HEK293T (cell line): ENCODE data around the gene ASCL3.

Experiments
- CTCF ChIA-PET: fragments of 350-600 bp; formaldehyde crosslinking; extraction: SDS; loops from one replicate; lab custom pipeline; 2021; ENCODE audit warnings: antibody characterized with exemption, inconsistent platforms; lab: Yijun Ruan, JAX
- POLR2A ChIA-PET: fragments of 350-600 bp; formaldehyde crosslinking; extraction: SDS; loops from one replicate; lab custom pipeline; 2020; ENCODE audit warnings: antibody characterized with exemption, inconsistent platforms; lab: Yijun Ruan, JAX
- DNase-seq: peaks from one replicate; pipeline ENCODE4 v3.0.0; 2012; ENCODE audit warnings: mixed read lengths; ENCODE audit errors: extremely low spot score
- ARNT ChIP-seq: fragments of 450-650 bp; IDR thresholded peaks from 2 replicates; pipeline ENCODE4 v1.6.1; 2017; ENCODE audit warnings: mild to moderate bottlenecking
- BHLHE40 ChIP-seq: fragments of 450-650 bp; IDR thresholded peaks from 2 replicates; pipeline ENCODE4 v1.6.1; 2016; ENCODE audit warnings: mild to moderate bottlenecking, moderate library complexity, borderline replicate concordance
- CTBP1 ChIP-seq: fragments of 450-650 bp; IDR thresholded peaks from 2 replicates; pipeline ENCODE4 v1.6.1; 2016; ENCODE audit warnings: borderline replicate concordance
- ELF4 ChIP-seq: fragments of 450-650 bp; IDR thresholded peaks from 2 replicates; pipeline ENCODE4 v1.6.1; 2017; ENCODE audit warnings: antibody characterized with exemption
- FOXA1 ChIP-seq: fragments of 450-650 bp; IDR thresholded peaks from 2 replicates; pipeline ENCODE4 v1.6.1; 2016; ENCODE audit warnings: mild to moderate bottlenecking
- FOXK2 ChIP-seq: fragments of 450-650 bp; IDR thresholded peaks from 2 replicates; pipeline ENCODE4 v1.6.1; 2016; ENCODE audit warnings: mild to moderate bottlenecking
- FOXM1 ChIP-seq: fragments of 450-650 bp; IDR thresholded peaks from 2 replicates; pipeline ENCODE4 v1.6.1; 2017; ENCODE audit warnings: mild to moderate bottlenecking, borderline replicate concordance
- HDGF ChIP-seq: fragments of 450-650 bp; IDR thresholded peaks from 2 replicates; pipeline ENCODE4 v1.6.1; 2017; ENCODE audit warnings: antibody characterized with exemption, borderline replicate concordance
- L3MBTL2 ChIP-seq: fragments of 450-650 bp; conservative IDR thresholded peaks from 2 replicates; pipeline ENCODE4 v1.6.1; 2016; ENCODE audit warnings: mild to moderate bottlenecking
- LEF1 ChIP-seq: fragments of 450-650 bp; IDR thresholded peaks from 2 replicates; pipeline ENCODE4 v1.6.1; 2017; ENCODE audit warnings: mild to moderate bottlenecking, borderline replicate concordance
- NFRKB ChIP-seq: fragments of 450-650 bp; IDR thresholded peaks from 2 replicates; pipeline ENCODE4 v1.6.1; 2016; ENCODE audit warnings: mild to moderate bottlenecking, moderate library complexity
- SP1 ChIP-seq: fragments of 450-650 bp; IDR thresholded peaks from 2 replicates; pipeline ENCODE4 v1.6.1; 2017
- SUZ12 ChIP-seq: fragments of 450-650 bp; IDR thresholded peaks from 2 replicates; pipeline ENCODE4 v1.6.1; 2016; ENCODE audit warnings: mild to moderate bottlenecking
- TARDBP ChIP-seq: fragments of 450-650 bp; IDR thresholded peaks from 2 replicates; pipeline ENCODE4 v1.6.1; 2016
- ZNF384 ChIP-seq: fragments of 450-650 bp; IDR thresholded peaks from 2 replicates; pipeline ENCODE4 v1.6.1; 2016
- TF ChIP-seq, protein P1 (sequence below): fragments of 450-650 bp; IDR thresholded peaks from 2 replicates; pipeline ENCODE4 v1.6.1; 2016

ASCL3 gene

DNA sequence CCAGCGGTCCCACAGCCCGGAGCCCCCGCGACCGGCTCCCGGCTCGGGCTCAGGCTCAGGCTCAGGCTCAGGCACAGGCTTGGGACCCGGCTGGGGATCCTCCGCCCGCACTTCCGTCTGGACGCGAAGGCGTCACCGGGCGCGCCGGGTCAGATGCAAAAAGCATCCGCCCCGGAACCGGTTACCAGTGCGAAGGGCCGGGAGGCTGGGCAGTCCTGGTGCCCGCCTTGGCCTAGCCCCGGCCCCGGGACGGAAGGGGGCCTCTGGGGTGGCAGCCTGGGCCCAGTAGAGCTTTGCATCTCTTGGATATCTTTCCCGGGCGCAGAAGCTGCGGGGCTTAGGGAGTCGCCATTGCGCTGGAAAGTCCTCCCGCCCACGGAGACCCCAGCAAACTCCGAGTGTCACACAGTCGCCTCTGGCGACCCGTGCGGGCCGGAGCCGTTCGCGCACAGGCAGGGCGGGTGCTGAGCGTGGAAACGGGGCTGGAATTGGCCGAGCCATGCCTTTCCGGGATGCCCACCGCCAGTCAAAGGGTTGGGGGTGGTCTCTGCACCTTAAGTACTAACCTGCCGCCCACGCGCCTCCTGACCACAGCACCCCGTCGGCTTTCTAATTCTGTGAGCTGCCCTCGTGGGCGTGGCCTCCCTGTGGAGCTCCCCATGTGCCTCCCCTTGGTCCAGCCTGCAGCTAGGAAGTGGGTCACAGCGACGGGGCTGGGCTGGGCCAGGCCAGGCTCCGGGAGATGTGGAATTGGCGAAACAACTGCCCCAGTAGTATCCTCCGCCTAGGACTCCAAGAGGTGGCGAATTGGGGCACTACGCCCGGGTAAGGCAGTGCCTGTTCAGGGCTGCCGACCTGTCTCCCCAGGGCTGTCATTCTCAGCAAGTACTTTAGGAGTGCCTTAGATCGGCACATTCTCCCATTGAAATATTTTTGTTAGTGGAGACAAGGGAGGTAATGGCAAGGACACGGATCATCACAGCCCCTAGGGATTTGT is 21.8 kb upstream of the ASCL3 start, which contains the start of gene TMEM9B:
Gene TMEM9B (minus strand): TSS at position 119 of the 997 bp plus-strand sequence. CDS start 129 bp downstream, outside the sequence.
- ChIA-PET CTCF (interaction anchor here (0.5 to 0.6 kb wide), 2 partner anchors 19 to 173 kb away, joined by 3 read pairs; no protein-coding TSS in a partner anchor), POLR2A (interaction anchor here (0.6 to 1.9 kb wide), 26 partner anchors 8 to 283 kb away, joined by 3 to 13 read pairs (median 4); partner anchors contain the start of genes AKIP1 and NRIP3)
- TF ChIP-seq L3MBTL2 = no peak; the same call in 1 of the 2 replicates
- no peak for TF ChIP-seq SP1
- TF ChIP-seq ELF4 = peak; percentile 47; the same call in 1 of the 2 replicates
- TF ChIP-seq ZNF384 = no peak
- TF ChIP-seq CTBP1 = peak; percentile 27; the same call in 1 of the 2 replicates
- peak; percentile 81 for DNase-seq

DNA sequence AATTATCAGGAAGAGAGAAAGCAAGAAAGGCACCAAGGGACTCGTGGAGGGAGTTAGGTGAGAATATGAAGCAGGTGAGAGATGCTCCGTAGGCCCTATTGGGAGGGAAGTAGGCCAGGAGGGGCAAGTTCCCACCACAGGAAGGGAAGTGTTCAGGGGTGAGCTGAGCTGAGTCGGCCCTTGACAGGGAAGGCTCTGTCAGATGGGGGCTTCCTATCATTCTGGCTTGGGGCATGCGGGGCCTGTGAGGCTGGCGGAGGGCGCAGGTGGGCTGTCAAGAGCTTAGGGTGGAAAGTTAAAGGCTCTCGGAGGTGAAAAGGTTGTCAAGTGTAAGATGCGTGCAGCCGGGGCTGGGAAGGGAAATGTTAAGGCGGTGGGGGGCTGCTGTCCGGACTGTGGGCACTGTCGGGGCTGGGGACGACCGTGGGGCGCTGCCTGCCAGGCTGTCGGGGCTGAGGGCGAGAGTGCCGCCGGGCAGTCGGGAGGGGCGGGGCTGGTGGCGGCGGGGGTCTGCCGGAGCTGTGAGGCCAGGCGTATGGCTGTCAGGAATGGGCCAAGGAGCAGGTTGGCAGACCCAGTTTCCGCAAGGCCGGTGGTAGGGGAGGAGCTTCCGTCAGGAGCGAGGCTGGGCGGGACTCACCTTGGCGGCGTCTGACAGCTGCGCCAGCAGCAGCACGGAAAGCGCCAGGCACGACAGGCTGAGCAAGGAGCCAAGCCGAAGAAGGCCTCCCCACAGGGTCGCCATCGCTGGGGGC is 20.9 kb upstream of the ASCL3 start:
- TF ChIP-seq L3MBTL2 = no peak
- TF ChIP-seq HDGF = no peak
- ChIA-PET POLR2A (interaction anchor here (1.0 to 1.9 kb wide), 14 partner anchors 11 to 282 kb away, joined by 3 to 13 read pairs (median 4); partner anchors contain the start of gene AKIP1), CTCF (interaction anchor here (0.6 kb wide), 1 partner anchor 379 kb away, joined by 3 read pairs; no protein-coding TSS in a partner anchor)
- DNase-seq = peak; percentile 71

DNA sequence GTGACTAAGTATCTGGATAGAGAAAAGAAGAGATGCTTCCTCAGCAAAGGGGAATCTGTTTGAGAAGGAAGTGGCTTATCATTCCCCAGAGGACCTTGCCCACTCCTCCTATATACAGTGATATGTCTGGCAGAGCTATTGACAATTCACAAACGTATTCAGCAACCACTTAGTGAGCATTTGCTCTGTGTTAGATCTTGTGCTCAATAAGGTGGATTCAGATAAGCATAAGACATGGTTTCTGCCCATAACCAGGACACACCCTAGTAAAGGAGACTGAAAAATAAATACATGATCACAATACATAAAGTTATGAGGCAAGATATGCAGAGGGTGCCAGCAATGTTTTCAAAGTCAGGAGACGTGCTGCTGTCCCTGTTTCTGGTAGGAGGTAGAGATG is 20.0 kb upstream of the ASCL3 start:
- no peak for DNase-seq
- no peak for TF ChIP-seq FOXM1
- TF ChIP-seq L3MBTL2 = no peak
- TF ChIP-seq ARNT = no peak
- no peak for TF ChIP-seq FOXK2
- no peak for TF ChIP-seq ELF4
- TF ChIP-seq, protein P1, sequence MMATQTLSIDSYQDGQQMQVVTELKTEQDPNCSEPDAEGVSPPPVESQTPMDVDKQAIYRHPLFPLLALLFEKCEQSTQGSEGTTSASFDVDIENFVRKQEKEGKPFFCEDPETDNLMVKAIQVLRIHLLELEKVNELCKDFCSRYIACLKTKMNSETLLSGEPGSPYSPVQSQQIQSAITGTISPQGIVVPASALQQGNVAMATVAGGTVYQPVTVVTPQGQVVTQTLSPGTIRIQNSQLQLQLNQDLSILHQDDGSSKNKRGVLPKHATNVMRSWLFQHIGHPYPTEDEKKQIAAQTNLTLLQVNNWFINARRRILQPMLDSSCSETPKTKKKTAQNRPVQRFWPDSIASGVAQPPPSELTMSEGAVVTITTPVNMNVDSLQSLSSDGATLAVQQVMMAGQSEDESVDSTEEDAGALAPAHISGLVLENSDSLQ = no peak
- TF ChIP-seq ZNF384 = no peak
- TF ChIP-seq HDGF = no peak
- TF ChIP-seq BHLHE40 = no peak
- TF ChIP-seq FOXA1 = no peak
- TF ChIP-seq LEF1 = no peak
- TF ChIP-seq NFRKB = no peak
- no peak for TF ChIP-seq SUZ12
- no peak for TF ChIP-seq TARDBP
- no peak for TF ChIP-seq SP1
- CTCF ChIA-PET = no interaction called here
- POLR2A ChIA-PET = interaction anchor here (1.1 to 1.8 kb wide), 3 partner anchors 55 to 281 kb away, joined by 3 to 4 read pairs (median 3); no protein-coding TSS in a partner anchor

DNA sequence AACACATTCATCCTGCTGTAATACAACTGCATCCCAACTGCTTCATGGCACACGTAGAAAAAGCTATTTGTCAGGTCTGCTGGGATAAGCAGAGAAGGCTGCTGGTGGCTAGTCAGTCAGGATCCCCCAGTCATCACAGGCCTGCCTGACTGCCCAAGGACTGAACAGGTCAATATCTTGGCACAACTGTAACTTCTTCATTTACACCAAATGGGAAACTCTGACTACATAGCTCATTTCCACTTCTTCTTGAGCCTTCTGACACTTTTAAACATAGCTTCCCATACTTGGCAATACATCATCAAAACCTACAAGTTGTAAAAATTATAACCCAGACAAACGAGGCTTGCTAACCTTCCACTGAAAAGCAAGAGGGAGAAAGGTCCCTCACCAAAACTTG is 18.6 kb upstream of the ASCL3 start:
- no peak for TF ChIP-seq TARDBP
- TF ChIP-seq FOXK2 = no peak
- TF ChIP-seq SP1 = no peak
- no peak for TF ChIP-seq ARNT
- TF ChIP-seq SUZ12 = no peak
- TF ChIP-seq BHLHE40 = no peak
- TF ChIP-seq CTBP1 = no peak
- no peak for TF ChIP-seq ELF4
- no peak for TF ChIP-seq ZNF384
- no peak for TF ChIP-seq HDGF
- no peak for TF ChIP-seq L3MBTL2
- no peak for TF ChIP-seq FOXA1
- TF ChIP-seq, protein P1 = no peak
- no peak for TF ChIP-seq NFRKB
- no peak for TF ChIP-seq FOXM1
- no peak for TF ChIP-seq LEF1
- CTCF ChIA-PET = no interaction called here
- no peak for DNase-seq
- POLR2A ChIA-PET = no interaction called here

DNA sequence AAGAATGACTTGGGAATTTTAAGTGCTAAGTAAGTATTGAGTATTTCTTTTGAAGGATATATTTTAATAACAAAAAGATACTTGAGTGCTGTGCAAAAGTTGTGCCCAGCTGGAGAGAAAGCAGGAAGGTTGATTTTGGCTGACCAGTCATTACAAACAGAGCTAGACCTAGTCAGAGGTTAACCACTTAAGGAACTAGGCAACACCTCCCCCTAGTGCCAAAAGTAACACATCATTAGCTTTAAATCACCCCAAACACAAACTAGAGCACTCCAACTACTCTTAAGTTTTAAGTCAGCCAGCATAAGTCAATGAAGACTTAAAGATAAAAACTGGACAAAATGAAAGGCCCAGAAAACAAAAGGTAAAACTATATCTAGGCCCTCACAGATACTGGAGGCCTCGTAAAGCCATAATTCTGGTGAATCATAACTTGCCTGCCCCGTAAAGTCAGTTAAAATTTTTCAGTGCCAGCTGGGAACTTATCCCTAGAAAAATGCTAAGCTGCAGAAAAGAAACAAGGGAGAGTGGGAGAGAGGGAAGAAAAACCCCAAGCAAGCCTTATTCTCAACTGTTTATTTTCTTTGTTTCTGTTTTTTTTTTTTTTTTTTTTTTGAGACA is 16.8 kb upstream of the ASCL3 start:
- DNase-seq = peak; percentile 63
- CTCF ChIA-PET = interaction anchor here (0.5 to 1.6 kb wide), 13 partner anchors 11 to 766 kb away, joined by 3 to 11 read pairs (median 3); a partner anchor contains a TSS
- POLR2A ChIA-PET = interaction anchor here (1.2 to 1.6 kb wide), 2 partner anchors 49 to 277 kb away, joined by 8 read pairs; partner anchors contain the start of genes AKIP1, RPL27A and TRIM66
- no peak for TF ChIP-seq NFRKB
- TF ChIP-seq BHLHE40 = no peak
- no peak for TF ChIP-seq HDGF
- TF ChIP-seq, protein P1 = no peak
- TF ChIP-seq LEF1 = no peak
- no peak for TF ChIP-seq FOXA1
- TF ChIP-seq FOXK2 = no peak
- no peak for TF ChIP-seq CTBP1
- no peak for TF ChIP-seq ZNF384
- no peak for TF ChIP-seq ARNT
- TF ChIP-seq FOXM1 = no peak
- no peak for TF ChIP-seq ELF4
- no peak for TF ChIP-seq TARDBP
